UCSD-AML1 (cell line): ENCODE measurements around the gene HIC1.
A peak's percentile ranks its signal among the peaks of the same experiment; 100 is the strongest.

Source experiments
- DNase-seq: peaks from one replicate; lab custom pipeline; 2025; ENCODE audit not compliant: unreplicated experiment; lab: John Stamatoyannopoulos, UW

Gene HIC1

GRCh38 chr17:2024572-2025219 is 30.2 kb upstream of the HIC1 start:
- no peak for DNase-seq

- peak; percentile 72 for DNase-seq
These were observed 29.7 kb upstream of the HIC1 start, which contains the start of gene RTN4RL1 for GRCh38 chr17:2025220-2025621. Gene RTN4RL1, minus strand, starts transcription at chr17:2025334. Its CDS starts 469 bp downstream, at chr17:2024865.

- peak; percentile 75 for DNase-seq
These were observed 29.1 kb upstream of the HIC1 start for GRCh38 chr17:2025622-2026309.

GRCh38 chr17:2027528-2028233 is 27.2 kb upstream of the HIC1 start:
- DNase-seq, result no peak

- DNase-seq, result no peak
These were observed 26.7 kb upstream of the HIC1 start for GRCh38 chr17:2028234-2028614.

GRCh38 chr17:2028737-2029136 is 26.2 kb upstream of the HIC1 start:
- DNase-seq, result no peak

GRCh38 chr17:2029911-2030778 is 24.8 kb upstream of the HIC1 start, which contains the start of gene DPH1:
Gene DPH1, plus strand, starts transcription at chr17:2030153. Its CDS starts 17 bp downstream, at chr17:2030170.
- DNase-seq, result peak; percentile 86

GRCh38 chr17:2030779-2031163 is 24.1 kb upstream of the HIC1 start:
- no peak for DNase-seq

- DNase-seq, result no peak
These were observed 21.8 kb upstream of the HIC1 start for GRCh38 chr17:2033153-2033552.

GRCh38 chr17:2034157-2034556 is 20.7 kb upstream of the HIC1 start:
- no peak for DNase-seq

GRCh38 chr17:2034806-2035540 is 19.9 kb upstream of the HIC1 start:
- DNase-seq, result no peak

- DNase-seq, result no peak
These were observed 19.1 kb upstream of the HIC1 start for GRCh38 chr17:2035541-2036488.

GRCh38 chr17:2037155-2037554 is 17.7 kb upstream of the HIC1 start:
- DNase-seq, result no peak

GRCh38 chr17:2040219-2040827 is 14.6 kb upstream of the HIC1 start:
- DNase-seq, result no peak

GRCh38 chr17:2040942-2041560 is 13.9 kb upstream of the HIC1 start:
- no peak for DNase-seq

GRCh38 chr17:2041561-2042389 is 13.1 kb upstream of the HIC1 start, which contains the start of gene OVCA2:
Gene OVCA2, plus strand, starts transcription at chr17:2042022. Its CDS starts 26 bp downstream, at chr17:2042048.
- DNase-seq, result peak; percentile 90

- DNase-seq, result peak; percentile 31
These were observed 12.5 kb upstream of the HIC1 start for GRCh38 chr17:2042390-2042847.
